RWPE1 (cell line): ENCODE data around the gene DECR2.

Source experiments
- CTCF ChIA-PET: fragments of 350-600 bp; sonication (Branson Sonifier 250); formaldehyde crosslinking; extraction: SDS; loops from one replicate; lab custom pipeline; 2021; lab: Yijun Ruan, JAX
- POLR2A ChIA-PET: fragments of 400-600 bp; formaldehyde crosslinking; extraction: SDS; loops from one replicate; lab custom pipeline; 2020; ENCODE audit warnings: antibody characterized with exemption; ENCODE audit not compliant: low non-redundant PET; lab: Yijun Ruan, JAX
- DNase-seq: peaks from one replicate; pipeline ENCODE4 v3.0.0; 2012; ENCODE audit warnings: low spot score
- H3K27ac ChIP-seq: fragments of 450-650 bp; 2 replicates; pipeline ENCODE4 v1.5.1; 2017
- TF ChIP-seq, protein P1 (sequence below): fragments of 450-650 bp; conservative IDR thresholded peaks from 2 replicates; pipeline ENCODE4 v1.5.1; 2017; ENCODE audit warnings: low read depth, mild to moderate bottlenecking

Gene DECR2

DNA sequence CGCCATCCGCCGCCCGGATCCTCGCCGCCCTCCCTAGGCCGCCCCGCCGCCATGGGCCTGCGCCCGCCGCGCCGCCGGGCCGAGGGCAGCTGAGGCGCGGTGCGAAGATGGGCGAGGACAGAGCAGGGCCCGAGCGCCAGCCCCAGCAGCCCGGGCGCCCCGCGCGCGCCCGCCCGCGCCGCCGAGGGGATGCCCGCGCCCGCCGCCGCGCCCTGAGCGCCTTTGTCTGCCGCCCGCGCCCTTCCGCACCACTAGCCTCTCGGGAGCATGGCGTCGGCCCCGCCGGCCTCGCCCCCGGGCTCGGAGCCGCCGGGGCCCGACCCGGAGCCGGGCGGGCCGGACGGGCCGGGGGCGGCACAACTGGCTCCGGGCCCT is 24.0 kb downstream of the DECR2 start:
- CTCF ChIA-PET: interaction anchor here (0.5 to 1.2 kb wide), 4 partner anchors 23 to 132 kb away, joined by 3 to 5 read pairs (median 4); partner anchors contain the start of gene DECR2
- POLR2A ChIA-PET: interaction anchor here (0.6 kb wide), 1 partner anchor 1624 kb away, joined by 3 read pairs; no protein-coding TSS in a partner anchor
- TF ChIP-seq, protein P1, sequence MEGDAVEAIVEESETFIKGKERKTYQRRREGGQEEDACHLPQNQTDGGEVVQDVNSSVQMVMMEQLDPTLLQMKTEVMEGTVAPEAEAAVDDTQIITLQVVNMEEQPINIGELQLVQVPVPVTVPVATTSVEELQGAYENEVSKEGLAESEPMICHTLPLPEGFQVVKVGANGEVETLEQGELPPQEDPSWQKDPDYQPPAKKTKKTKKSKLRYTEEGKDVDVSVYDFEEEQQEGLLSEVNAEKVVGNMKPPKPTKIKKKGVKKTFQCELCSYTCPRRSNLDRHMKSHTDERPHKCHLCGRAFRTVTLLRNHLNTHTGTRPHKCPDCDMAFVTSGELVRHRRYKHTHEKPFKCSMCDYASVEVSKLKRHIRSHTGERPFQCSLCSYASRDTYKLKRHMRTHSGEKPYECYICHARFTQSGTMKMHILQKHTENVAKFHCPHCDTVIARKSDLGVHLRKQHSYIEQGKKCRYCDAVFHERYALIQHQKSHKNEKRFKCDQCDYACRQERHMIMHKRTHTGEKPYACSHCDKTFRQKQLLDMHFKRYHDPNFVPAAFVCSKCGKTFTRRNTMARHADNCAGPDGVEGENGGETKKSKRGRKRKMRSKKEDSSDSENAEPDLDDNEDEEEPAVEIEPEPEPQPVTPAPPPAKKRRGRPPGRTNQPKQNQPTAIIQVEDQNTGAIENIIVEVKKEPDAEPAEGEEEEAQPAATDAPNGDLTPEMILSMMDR: no peak
- H3K27ac ChIP-seq: peak overlapping the region; percentile 100
- DNase-seq: peak; percentile 19

DNA sequence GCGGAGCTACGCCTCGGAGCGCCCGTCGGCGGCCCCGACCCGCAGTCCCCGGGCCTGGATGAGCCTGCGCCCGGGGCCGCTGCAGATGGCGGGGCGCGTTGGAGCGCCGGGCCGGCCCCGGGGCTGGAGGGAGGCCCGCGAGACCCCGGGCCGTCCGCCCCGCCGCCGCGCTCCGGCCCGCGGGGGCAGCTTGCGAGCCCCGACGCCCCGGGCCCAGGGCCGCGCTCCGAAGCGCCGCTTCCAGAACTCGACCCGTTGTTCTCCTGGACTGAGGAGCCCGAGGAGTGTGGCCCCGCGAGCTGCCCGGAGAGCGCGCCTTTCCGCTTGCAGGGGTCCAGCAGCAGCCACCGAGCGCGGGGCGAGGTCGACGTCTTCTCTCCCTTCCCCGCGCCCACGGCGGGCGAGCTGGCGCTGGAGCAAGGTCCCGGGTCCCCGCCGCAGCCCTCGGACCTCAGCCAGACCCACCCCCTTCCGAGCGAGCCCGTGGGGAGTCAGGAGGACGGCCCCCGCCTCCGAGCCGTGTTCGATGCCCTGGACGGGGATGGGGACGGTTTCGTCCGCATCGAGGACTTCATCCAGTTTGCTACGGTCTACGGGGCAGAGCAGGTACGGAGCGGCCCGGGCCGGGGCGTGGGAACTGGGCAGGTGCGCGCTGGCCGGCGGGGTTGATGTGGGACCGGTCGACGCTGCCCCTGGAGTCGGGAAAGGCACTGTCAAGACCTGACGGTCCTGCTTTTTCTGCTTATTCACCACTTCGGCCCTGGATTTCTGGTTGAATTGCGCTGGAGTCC is 24.6 kb downstream of the DECR2 start:
- peak; percentile 19 for DNase-seq
- POLR2A ChIA-PET: no interaction called here
- TF ChIP-seq, protein P1: no peak
- peak overlapping the region; percentile 100 for H3K27ac ChIP-seq
- CTCF ChIA-PET: interaction anchor here (0.5 to 1.2 kb wide), 4 partner anchors 24 to 131 kb away, joined by 3 to 5 read pairs (median 4); partner anchors contain the start of gene DECR2

DNA sequence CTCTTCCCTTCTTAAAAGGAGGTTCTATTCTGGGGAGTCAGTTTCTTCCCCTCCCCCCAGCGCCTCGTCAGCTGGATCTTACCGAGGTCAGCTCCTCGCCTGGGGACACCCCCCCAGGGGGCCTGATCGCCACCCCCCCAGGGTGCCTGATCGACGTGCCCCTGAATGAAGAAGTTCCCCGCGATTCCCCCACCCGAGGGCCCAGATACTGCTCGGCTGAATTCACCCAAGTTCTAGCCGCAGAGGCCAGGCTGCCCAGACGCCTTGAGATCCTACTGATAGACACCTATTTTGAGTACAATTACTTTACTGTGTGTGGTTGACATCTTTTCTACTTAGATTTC is 25.2 kb downstream of the DECR2 start:
- TF ChIP-seq, protein P1: no peak
- ChIA-PET POLR2A (no interaction called here), CTCF (interaction anchor here (1.2 kb wide), 1 partner anchor 25 kb away, joined by 5 read pairs; the partner anchor contains the start of gene DECR2)
- peak overlapping the region; percentile 100 for H3K27ac ChIP-seq
- no peak for DNase-seq

DNA sequence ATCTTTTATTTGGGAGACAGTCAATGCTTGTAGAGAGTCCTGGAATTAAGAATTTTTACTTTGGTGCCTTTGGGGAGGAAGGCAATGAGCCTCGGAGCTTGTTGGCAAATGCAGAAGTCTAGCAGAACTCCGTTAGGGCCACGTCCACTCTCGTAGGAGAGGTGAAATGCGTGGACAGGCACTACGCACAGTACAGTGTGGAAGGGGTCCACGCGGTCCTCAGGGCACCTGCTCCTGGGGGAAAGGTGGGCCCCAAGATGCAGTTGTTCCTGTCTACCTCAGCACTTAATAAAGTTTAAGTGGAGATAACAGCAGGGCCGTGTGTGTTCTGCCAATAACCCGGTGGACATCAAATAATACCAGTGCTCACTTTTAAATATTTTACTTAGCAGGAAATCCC is 25.6 kb downstream of the DECR2 start:
- peak overlapping the region; percentile 100 for H3K27ac ChIP-seq
- no peak for DNase-seq
- TF ChIP-seq, protein P1: no peak
- POLR2A ChIA-PET: no interaction called here
- CTCF ChIA-PET: no interaction called here

DNA sequence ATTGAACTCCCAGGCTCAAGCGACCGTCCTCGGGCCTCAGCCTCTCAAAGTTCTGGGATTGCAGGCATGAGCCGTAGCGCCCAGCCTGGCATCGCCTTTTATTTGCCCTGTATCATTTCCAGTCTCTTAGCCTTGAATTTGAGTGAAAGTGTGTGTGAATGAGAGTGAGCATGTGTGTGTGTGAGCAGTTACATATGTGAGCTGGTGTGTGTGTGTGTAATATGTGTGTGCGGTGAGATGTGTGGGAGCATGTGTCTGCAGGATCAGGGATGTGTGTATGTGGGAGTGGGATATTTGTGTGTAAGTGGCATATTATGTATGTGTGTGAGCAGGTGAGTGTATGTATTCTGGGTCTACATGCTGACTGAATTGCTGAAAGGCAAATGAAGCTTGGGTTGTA is 29.2 kb downstream of the DECR2 start:
- DNase-seq: no peak
- TF ChIP-seq, protein P1: no peak
- CTCF ChIA-PET: interaction anchor here (0.6 kb wide), 1 partner anchor 333 kb away, joined by 3 read pairs; no protein-coding TSS in a partner anchor
- POLR2A ChIA-PET: no interaction called here
- no peak overlapping the region for H3K27ac ChIP-seq

DNA sequence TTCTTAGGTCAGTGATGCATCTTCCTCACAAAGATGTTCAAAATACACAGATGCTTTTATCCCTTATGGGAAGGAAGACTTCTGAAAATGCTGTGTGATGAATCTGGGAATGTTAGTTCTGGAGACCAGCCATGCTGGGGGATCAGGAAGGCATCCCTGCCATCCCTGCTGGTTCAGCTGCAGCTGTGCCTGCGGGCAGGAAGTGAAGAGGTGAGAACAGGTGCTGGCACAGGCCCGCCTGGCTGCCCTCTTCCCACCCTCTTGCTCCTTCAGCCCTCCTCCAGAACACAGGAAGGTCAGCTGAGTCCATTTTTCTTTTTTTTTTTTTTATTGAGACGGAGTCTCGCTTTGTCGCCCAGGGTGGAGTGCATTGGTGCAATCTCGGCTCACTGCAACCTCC is 38.9 kb downstream of the DECR2 start:
- POLR2A ChIA-PET: no interaction called here
- CTCF ChIA-PET: interaction anchor here (0.6 kb wide), 2 partner anchors 55 to 83 kb away, joined by 3 to 4 read pairs; no protein-coding TSS in a partner anchor
- TF ChIP-seq, protein P1: no peak
- peak overlapping the region; percentile 31 for H3K27ac ChIP-seq
- no peak for DNase-seq
